Activated CD4-positive, alpha-beta T cell treated with anti-CD3 and anti-CD28 coated beads, Interleukin-2, amount 50 U/mL, for 24 hours (primary cell): Measurements from ENCODE around the gene KSR1.
"Not testable (repeated sequence)": the region's sequence is repeated elsewhere in the genome, so short reads cannot be mapped to it uniquely, and the experiment has no call there.

Source experiments
- DNase-seq, 2 donors: peaks; one replicate each; pipeline ENCODE4 v3.0.0-alpha.2; 2020; ENCODE audit warnings: low read depth in 1 of 2, low spot score in 1 of 2

Gene KSR1

GRCh38 chr17:27452828-27453227 is 3.4 kb upstream of the KSR1 start:
- DNase-seq: no peak

- DNase-seq: no peak
Observed at GRCh38 chr17:27453471-27453870, 2.8 kb upstream of the KSR1 start.

DNA sequence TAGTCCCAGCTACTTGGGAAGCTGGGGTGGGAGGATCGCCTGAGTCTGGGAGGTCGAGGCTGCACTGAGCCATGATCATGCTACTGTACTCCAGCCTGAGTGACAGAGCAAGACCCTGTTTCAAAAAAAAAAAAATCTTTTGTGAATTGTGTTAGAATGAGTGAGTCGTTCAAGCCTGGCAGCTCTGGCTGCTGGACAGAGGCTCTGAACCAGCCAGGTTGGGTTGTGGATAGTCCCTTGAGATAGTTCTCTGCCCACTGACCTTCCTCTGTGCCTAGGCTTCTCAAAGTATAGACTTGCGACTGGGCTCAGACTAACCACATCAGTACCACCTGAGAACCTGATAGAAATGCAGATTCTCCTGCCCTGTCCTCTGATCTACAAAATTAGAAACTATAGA is 2.2 kb upstream of the KSR1 start:
- DNase-seq: no peak

DNA sequence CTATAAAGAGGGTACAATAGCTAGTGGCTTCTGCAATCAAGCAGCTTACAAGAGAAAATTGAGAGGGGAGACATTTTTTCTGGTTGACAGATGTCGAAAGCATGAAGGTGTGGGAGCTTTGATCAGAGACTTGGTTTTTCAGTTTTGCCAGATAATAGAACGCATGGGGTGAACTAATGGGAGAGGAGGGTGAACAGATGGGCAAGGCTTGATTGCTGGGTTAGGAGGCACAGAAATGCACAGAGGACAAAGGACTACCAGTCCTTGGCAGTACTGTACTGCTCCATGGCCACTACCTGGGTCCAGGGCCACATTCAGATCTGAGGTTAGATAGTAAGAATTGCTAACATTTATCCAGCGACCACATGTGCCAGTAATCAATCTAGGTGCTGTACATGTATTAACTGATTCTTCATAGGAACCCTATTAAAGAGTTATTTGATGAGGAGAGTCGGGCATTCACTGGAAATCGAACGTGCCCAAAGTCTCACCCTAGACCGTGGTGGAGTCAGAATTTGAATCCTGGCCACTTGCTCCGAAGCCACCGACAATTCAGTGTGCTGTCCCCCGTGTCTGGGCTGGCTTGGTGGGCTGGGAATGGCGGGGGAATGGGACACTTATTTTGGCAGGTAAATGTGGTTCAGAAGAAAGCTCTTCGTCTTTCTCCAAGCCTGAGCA is 873 bp upstream of the KSR1 start:
- DNase-seq: no peak

DNA sequence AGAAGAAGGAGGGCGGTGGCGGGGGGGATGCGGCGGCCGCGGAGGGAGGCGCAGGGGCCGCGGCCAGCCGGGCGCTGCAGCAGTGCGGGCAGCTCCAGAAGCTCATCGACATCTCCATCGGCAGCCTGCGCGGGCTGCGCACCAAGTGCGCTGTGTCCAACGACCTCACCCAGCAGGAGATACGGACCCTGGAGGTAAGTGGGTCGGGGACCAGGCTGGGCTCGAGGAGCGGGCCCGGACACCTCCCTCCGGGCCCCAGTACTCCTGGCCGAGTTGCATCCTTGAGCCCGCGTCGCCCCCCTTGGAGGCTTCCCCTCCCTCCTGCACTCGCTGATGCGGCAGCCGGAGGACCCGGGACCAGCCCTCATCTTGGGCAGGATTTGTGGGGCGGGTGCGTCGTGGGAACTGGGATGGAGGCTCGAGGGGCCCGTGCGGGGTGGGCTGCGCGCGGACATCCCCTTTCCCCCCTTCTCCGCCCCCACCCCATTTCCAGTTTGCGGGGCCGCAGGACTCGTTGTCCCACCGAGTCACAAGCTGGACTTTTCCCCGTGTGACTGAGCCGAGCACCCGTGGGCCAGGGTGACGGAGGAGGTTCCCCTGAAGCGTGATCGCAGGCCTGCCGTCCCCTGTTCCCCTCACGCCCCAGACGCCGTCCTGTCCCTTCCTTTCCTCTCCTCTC is 572 bp downstream of the KSR1 start:
- DNase-seq: no peak

GRCh38 chr17:27457360-27457715 is 1.1 kb downstream of the KSR1 start:
- no peak for DNase-seq

GRCh38 chr17:27457731-27458523 is 1.7 kb downstream of the KSR1 start:
- no peak for DNase-seq

DNA sequence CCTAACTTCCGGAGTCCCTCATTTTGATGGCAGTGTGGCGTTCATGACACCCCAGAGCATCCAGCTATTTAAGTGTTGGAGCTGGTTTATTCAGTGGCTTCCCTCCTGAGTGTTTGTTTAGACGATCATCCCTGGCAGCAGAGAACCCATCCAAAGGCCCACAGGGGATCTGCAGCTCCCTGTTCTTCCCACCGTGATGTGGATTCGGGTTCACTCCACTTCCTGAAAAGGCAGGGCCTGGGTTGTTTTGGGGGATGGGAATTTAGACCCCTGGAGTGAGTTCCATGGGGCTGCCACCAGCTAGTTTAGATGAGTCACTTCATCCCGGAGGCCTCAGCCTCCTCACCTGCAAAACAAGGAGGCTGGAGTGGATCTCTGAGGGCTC is 2.3 kb downstream of the KSR1 start:
- no peak for DNase-seq

GRCh38 chr17:27459433-27459832 is 3.2 kb downstream of the KSR1 start:
- no peak for DNase-seq

GRCh38 chr17:27460196-27460725 is 4.0 kb downstream of the KSR1 start:
- DNase-seq: no peak

DNA sequence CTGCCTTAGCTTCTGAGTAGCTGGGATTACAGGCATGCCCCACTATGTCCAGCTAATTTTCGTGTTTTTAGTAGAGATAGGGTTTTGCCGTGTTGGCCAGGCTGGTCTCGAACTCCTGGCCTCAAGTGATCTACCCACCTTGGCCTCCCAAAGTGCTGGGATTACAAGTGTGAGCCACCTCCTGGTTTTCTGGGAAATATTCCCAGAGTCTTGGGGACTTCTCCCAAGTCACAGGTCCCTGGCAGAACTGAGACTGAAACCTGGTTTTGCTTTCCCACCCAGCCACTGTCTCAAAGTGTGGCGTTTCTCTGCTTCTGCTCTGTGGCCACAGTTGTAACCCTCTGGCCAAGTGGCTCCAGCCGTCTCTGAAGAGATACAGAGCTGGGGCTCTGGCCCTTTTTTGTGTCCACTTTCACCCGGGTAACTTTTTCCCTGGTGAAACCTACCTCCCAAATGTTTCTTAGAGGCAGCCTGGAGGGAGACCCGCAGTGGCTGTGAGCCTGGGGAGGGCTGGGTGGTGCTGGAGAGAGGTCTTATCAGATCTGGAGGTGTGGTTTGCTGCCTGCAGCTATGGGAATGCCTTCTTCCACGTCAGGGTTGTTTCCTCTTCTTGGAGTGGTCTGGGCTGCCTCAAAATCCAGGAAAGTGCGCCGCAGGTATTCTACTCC is 5.1 kb downstream of the KSR1 start:
- DNase-seq: no peak

GRCh38 chr17:27462149-27462548 is 5.9 kb downstream of the KSR1 start:
- no peak for DNase-seq

DNA sequence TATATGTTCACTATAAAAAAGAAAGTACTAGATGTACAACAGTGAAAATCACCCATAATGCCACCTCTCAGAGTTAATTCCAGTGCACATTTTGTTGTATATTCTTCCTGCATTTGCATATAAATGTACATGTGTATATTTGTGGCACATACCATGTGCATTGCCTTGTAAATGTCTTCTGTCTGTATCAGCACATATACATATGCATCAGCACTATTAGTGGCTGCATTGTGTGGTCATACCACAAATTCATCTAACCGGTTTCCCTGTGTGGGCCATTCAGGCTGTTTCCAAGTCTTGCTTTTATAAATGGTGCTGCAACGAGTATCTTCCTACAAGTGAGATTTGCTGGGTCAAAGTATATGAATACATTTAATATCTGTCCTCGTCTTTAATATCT is 6.5 kb downstream of the KSR1 start:
- no peak for DNase-seq

DNA sequence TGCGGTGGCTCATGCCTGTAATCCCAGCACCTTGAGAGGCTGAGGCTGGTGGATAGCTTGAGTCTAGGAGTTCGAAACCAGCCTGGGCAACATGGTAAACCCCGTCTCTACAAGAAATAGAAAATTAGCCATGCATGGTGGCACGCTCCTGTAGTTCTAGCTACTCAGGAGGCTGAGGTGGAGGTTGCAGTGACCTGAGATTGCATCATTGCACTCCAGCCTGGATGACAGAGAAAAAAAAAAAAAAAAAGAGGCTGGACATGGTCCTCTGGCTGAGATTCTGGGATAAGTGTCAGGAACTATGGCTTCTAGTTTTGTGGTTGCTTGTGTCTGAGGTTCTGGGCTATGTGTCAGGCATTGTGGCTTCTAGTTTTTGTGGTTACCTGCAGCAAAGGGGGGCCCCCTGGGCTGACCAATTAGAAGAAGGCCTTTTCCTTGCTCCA is 7.0 kb downstream of the KSR1 start:
- DNase-seq: no peak

DNA sequence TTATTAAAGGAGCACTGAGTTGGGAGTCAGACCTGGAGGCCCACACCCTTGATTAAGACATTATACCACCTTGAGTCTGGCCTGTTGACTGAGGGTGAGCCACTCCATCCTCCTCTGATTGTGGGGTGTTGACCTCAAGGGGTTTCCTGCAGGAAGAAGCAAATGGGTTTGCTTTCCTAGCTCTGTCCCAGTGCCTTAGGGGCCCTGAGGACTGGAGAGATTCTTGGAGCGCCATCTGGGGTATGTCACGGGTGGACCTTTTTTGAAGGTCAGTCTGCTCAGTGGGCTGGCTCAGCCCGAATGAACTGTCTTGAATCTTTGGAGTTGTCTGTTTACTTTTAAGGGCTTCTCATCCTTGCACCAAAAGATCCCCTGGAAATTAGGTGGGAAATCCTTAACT is 7.8 kb downstream of the KSR1 start:
- not testable (repeated sequence) for DNase-seq

DNA sequence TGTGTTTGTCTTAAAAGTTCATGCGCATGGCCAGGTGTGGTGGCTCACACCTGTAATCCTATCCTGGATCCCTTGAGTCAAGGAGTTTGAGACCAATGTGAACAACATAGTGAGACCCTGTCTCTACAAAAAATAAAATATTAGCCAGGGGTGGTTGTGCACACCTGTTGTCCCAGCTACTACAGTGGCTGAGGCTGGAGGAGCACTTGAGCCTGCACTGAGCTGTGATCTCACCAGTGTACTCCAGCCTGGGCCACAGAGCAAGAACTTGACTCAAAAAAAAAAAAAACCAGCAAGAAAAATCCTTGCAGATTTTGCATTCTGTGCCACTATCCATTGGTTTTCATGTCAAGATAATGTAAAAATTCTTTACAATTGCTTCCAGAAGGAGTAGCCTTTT is 8.2 kb downstream of the KSR1 start:
- DNase-seq: no peak

GRCh38 chr17:27465875-27466274 is 9.6 kb downstream of the KSR1 start:
- not testable (repeated sequence) for DNase-seq

DNA sequence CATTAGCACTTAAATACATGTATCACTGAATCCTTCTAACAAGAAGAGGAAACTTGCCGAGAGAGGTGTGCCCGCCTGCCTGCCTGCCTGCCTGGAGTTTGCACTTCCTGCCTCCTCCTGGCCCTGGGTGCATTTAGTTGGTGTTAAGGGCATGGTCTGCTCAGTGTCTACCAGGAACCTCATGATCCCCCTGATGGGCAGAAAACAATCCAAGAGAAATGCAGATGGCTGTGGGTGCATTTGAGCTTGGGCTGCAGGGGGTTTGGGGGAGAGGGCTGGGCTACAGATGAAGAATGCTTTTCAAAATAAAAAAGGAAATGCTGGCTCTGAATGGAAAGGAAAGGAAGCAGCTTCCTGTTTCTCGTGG is 10.1 kb downstream of the KSR1 start:
- DNase-seq: no peak

DNA sequence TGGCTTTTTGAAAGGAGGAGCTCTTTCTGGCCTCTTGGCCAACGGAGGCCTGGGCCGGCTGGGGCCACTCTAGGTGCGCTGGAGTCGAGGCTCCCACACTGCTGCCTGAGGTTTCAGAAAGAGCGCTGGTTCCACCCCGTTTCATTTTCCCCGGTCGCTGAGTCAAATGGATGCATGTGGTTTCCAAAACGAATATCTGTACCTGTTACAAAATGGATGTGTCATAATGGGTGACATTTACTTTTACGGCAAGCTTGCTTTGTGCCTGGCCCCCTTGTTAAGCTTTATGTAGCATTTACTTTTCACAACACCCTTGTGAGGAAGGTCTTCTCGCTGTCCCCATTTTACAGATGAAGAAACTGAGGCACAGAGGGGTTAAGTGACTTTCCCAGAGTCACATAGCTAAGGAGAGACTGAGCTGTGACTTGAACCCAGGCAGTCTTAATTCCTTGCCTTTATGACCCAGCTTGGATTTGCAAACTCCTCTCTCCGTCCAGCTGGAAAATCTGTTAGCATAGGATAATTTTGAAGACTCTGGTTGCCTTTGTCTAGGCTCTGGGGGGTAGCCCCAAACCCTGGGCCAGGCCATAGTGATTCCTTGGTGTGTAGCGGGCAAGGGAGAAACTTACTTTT is 10.6 kb downstream of the KSR1 start:
- DNase-seq: peak; percentile 52 to 81

- no peak for DNase-seq
Observed at GRCh38 chr17:27469256-27469655, 13.0 kb downstream of the KSR1 start.
